HCEC 1CT (cell line): Measurements from ENCODE around the gene USB1.
A peak's percentile ranks its signal among the peaks of the same experiment; 100 is the strongest.

Experiments used
- DNase-seq: peaks from one replicate; pipeline ENCODE4 v3.0.0-alpha.2; 2017

The USB1 gene

DNA sequence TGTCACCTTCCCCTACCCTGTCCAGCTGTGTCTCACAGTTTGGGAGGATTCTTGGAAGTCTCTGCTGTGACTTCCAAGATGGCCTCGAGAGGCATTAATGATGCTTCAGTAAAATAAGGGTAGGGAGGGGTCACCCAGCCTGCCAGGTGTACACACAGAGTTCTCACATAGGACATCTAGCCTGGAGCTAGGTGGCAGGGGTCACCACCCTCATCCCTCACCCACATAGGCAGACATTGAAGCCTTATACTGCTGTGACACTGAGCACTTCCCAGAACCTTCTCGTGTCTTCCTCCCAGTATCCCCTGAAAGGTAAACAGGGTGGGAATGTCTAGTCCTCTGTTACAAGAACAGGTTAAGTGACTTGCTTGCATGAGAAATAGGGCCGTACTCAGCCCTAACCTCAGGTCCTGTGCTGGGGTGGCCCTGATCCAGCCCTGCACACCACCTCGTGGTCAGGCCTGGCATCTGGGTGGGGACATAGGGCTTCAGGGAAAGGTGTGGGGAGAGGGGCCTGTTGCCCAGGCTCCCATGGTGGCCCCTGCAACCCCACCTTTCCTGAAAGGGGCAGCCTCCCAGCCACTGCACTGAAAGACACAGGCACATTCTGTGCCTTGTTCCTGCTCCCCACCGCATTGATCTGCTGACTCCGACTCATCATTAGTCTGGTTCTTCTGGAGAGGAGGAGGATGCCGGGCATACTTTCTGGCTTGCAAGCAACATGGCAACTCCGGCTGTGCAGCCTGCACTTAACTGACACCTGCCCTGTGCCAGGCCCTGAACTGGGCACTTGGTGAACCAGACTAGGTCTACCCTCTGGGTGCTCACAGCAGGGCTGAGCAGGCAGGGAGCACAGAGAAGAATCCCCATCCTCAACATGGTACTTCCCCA lies 20.7 kb downstream of the USB1 start:
- peak; percentile 62 for DNase-seq

DNA sequence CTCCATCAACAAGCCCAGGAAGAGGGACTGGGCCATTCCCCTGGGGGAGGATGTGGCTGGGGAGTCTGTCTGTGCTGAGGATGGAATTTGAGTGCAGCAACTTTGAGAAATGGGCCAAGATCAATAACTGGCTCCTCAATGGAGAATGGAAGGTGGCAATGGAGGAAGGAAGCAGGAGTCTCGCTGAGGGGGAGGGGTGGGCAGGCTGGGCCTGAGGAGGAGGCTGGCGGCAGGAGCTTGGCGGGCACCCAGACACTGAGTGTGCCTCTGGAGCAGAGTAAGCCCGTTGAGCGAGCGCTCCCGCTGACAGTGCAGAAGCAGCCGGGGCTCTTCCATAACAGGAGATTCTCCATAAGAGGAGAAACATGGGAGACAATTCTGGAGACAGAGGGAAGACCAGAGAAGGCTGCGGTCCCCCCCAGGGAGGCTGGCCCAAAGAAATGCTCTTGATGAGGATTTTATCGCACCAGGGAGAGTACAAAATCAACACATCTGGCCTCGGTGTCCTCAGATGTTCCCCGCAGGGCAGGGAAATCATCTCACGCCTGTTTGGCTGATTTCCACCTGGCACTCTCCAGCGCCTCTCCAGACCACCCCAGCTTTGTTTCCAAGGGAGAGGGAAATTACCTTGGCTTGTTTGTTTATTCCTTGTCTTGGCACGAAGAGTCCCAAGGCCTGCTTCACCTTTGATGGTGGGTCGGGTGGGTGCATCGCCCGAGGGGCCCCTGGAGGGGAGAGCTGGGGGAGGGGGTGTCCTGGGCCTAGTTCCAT lies 21.6 kb downstream of the USB1 start:
- DNase-seq = peak; percentile 62

DNA sequence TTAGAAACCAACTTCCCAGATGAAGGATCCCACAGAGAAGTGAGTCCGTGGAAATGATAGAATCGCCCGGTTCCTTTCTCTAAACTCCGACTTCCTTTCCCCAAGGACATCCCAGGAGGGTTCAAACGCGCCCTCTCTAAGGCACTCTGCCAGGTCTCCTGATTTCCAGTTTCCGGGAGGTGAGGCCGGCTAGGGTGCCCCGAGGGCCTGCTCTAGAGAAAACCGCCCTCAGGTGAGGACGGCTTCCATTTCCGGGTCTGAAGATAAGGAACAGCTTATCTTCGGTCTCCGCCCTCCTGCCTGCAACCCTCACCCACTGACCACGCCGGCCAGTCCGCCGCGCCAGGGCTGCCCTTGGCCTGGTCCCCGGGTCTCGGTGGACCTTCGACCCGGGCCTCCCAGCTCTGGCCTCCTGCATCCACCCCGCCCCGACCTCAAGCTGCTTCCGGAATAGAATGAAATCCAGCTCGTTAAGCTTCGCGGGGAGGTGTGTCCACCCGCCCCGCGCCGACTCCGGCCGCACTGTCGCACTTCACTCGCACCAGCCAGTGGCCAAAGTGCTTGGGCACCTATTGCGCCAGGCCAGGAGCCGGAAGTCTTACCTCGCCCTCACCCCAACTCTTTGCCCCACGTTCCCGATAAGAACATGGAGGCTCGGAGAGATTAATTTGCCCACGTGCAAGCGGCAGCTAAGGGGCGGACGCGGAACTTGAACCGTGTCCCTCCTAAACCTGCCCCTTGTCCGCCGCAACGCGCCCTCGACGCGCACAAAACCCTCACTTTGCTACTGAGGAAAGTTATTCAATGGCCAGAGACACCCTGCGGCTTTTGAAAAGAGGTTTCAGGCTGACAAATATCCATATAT lies 23.5 kb downstream of the USB1 start:
- DNase-seq = no peak

DNA sequence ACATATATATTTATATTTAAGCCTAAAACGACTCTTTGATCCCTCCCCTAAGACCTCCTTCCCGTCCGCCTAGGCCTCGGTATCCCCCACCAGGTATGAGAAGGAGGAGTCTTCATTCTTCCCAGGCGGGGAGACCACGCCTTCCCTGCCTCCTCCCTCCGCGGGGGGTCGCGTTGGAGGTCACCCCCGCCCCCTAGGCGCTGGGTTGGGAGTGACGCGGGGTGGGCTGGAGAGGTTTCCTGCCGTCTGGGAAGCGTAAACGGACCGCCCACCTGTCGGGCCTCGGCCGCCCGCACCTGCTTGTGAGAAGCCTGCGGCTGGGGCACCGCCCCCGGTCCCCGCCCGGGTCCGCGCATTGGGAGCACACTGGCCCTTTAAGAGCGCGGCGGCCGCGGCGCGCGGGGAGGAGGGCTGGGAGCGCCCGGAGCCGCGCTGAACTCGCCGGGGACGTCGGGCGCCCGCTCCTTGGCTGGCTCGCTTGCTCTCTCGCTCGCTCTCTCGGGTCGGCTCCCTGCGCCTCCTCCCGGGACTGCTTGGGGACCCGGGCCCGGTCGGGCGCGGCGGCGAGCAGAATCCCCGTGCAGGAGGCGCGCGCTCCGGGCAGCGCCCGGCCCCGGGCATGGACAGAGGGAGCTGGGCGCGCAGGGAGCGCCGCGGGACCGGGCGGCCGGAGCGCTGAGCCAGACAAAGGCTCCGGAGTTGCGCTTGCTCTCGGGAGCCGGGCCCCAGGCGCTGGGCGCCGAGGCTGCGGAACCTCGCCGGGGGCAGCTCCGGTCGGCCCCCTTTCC lies 24.3 kb downstream of the USB1 start, which contains the start of gene MMP15:
Gene MMP15 (plus strand): TSS at position 404 of the 788 bp plus-strand sequence. CDS start 597 bp downstream, outside the sequence.
- peak; percentile 44 for DNase-seq

DNA sequence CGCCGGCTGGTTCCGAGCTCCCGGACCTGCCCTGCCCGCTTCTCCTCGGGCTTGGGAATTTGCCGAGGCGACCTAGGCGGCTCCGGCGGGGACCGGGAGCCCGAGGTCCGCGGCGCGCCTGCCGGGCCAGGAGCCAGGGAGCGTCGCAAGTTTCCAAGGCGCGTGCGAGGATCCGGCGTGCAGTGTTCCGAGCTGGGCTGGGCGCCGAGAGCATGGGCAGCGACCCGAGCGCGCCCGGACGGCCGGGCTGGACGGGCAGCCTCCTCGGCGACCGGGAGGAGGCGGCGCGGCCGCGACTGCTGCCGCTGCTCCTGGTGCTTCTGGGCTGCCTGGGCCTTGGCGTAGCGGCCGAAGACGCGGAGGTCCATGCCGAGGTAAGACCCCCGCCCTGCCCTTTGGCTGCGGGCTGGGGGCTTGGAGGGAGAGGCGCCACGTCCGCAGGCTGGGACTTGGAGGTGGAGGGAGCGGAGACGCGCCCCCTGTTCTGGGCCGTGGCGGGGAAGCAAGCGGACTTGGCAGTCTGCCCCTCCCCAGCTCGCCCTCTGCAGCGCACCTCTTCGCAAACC lies 25.0 kb downstream of the USB1 start:
- DNase-seq = peak; percentile 25

DNA sequence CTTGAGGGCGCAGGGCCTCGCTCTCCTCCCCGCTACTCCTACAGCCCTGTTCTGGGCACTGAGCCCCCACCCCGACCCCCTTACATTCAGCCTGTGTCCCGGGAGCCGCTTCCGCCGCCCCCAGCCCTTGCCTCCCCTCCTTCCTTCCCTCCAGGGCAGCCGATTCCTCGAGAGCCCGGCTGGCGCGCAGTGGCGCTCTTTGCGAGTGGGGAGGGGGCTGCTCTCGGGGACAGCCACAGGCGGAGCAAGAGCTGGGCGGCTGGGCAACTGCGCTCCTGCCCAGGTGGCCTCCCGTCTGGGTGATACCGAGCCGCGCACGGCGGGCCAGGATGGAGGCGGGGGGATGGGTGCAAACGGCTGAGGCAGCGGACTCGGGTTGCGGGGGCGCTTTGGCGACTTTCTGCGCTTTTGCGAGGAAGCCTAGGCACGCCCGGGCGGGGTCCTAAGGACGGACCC lies 25.5 kb downstream of the USB1 start:
- no peak for DNase-seq

DNA sequence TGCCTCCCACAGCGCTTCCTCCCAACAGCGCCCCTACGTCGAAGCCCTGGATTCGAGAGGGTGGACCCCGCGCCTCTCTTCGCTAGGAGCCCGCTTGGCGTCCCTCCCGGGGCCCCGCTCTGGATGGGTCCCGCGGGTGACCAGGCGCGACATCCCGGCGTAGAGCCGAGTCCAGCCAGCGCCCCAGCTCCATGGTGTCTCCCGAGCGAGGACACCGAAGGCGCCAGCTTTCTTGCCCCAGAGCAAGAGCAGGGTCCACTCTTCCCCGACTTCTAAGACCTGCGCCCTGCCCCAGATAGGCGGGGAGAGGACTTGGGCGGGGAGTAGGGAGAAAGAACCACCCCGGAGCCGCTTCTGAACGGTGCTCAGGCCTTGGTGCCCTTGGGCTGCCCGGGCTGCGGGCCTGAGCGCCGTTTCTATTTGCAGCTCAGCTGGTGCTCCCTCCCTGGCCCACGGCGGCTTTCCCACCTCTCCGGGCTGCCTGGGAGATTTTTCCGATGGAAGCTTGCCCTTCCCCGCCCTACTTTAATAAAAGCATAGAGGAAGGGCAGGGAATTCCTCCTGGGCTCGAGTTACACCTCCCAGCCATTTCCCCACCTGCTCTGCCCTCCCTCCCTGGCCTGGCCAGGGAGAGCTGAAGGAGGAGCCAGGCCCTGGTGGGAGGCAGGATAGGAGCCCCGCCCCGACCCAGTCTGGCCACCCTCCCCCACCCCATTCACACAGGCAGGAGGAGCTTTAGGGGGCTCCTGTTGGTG lies 26.1 kb downstream of the USB1 start:
- no peak for DNase-seq

DNA sequence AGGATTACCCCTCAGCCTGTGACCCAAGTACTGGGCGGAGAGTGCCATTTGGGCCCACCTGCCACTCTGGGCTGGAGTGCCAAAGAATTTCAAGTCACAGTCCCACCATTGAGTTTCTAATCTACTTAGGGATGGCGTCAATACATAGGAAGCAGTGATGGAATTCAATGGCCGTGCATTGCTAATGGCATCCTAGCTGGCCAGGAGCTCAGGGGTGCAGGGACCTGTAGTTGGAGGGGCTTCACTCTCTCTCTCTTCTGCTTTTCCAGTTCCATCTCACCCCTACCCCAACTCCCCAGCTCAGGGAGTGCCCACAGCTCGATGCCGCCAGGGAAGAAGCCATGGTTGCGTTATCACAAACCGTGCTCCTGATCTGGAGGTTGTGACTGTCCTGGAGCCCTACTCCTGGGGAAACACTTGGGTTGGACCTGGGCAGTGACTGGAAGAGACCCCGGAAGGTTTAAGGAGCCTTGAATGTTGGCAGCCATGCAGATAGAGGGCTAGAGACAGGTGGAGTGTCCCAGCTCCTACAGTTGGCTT lies 26.8 kb downstream of the USB1 start:
- DNase-seq = no peak

DNA sequence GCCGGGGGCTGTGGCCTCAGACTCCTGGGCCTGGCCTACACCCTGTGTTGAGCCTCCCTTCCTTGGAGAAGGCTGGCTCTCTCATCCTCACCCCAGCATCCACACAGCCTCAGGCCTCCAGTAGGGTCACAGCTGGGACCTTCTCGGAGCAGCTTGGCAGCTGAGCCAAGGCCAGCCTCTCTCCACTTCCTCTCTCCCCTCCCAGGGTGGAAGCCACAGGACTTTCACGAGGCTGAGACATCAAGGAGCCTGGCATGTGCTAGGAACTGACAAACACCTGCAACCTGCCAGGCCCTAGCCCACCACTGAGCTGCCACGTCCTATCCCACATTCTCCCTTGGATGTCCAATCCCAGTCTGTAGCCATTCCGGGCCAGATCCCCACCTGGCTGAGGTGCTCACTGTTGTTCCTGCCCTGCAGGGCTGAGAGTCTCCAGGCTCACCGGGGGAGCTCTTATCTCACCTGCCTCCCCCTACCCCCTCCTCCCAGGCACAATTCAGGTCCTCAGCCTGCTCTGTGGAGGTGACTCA lies 27.4 kb downstream of the USB1 start:
- no peak for DNase-seq

DNA sequence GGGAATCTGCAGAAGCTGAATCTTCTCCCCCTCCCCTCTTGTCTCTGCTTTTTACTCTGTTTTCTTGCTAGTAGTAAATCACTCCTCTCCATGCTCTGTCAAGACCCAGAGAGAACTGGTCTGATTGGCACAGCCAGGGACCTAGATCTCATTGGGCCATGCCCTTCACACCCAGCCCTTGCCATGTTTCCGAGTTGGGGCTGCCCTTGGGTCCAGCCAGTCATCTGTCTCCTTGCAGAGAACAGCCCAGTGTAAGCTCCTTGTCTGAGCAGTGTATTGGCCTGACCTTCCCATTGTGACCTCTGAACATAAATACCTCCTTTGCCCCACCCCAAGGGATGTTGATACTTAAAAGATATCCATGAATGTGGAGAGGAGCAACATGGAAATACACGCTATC lies 28.2 kb downstream of the USB1 start:
- DNase-seq = no peak

DNA sequence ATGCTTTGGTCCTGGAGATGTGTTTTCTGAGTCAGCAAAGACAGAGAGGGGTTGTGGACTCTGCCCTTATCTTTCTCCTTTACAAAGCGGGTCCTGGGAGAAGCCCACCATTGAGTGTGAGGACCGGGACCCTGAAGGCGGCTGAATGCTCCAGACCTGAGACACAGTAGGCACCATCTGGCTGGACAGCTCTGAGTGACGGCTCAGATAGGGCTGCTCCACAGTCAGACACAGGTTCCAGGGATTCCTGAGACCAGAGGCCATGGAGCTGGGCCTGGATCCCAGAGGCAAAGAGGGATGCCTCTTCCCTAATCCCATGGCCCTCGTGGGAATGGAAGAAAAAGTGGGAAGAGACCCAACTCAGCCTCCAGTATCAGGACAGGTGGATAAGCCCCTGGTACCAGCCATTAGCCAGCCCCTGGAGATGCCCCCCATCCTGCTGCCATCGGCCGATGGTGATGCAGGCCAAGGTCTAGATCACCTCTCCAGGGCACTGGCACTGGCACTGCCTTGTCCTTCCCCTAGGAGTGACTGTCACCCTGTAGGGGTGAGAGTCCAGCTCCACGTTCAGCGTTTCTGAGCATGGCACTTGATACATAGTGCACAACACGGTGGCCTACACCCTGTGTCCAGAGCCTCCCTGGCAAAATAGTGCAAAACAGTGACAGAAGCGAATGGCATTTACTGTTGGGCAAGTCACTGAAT lies 29.1 kb downstream of the USB1 start:
- no peak for DNase-seq

DNA sequence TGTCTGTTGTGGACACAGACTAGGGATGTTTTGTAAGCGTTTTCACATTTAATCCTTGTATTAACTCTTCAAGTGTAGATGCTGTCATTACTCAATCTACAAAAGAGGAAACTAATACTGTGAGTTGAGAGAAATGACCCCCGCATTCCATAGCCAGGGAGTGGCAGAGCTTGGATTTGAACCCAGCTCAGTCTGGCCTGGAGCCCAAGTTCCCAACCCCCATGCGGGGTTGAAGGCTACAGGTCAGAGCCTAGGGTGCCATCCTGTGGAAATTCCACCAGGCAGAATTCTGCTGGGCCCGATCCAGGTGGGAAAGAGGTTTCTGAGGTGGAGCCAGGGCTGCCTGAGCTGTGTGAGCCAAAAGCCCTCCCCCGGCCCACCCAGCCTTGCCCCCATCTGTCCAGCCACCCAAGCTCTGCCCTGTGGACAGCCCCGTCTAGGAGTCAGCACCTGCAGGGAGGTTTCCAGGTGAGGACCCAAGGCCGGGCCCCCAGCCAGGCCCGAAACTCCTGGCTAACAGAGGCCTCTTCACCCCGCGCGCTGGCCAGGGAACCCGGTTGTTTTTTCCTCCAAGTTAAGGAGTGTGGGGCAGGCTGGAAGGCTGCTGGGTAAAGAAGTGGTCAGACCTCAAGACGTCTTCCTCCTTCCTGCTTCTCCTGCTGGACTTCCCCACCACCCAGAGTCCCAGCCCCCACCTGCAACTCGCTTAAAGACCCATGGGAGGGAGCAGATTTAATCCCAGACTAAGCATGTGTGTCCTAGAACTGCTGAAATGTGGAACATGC lies 30.0 kb downstream of the USB1 start:
- no peak for DNase-seq

DNA sequence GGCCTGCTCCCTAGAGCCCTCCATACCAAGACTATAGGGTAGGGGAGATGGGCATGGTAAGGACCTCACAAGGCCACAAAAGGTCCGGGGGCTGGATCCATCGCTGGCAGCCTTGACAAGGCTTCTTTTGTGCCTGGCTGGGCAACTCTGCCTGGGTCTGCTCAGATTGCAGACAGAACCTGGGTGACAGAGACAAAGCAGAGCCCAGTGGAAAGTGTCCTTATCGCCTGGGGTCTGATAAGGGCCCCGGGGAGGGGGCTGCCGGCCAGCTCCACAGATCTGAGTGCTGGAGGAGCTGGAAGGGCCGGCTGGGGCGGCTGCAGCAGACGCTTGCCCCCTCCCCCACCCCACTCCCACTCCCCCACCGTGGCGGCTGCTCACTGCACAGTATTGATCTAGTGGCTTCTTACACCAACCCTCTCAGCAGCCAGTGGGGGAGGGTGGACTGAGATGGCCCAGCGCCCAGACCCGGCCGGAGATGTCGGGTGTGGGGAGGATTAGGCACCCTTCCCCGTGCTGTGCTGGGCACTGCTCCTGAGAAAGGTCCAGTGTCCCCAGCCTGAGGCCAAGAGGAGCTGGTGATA lies 31.6 kb downstream of the USB1 start:
- no peak for DNase-seq

DNA sequence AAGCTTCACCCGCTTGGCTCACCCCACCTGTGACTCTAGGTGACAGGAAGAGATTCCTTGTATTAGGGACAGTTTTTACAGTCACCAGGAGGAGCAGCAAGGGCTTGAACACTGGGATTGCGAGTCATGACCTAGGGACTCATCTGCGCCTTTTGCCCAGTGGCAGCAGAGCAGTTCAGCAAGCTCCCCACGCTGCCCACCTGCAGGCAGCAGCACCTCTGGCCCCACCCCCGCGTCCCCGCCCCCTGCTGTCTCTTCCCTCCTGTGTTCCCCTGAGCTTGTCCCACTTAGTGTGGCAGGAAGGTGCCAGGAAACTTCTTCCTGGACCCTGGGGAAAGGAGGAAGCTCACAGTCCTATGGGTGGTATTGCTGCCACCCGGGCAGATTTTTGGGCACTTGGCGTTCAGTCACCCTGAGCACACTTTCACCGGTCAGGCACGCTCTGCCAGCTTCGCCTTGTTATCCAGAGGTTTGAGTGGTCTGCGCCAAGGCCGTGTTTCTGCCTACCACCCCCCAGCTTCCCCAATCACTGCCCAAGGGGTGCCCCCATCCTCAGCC lies 33.0 kb downstream of the USB1 start:
- no peak for DNase-seq

DNA sequence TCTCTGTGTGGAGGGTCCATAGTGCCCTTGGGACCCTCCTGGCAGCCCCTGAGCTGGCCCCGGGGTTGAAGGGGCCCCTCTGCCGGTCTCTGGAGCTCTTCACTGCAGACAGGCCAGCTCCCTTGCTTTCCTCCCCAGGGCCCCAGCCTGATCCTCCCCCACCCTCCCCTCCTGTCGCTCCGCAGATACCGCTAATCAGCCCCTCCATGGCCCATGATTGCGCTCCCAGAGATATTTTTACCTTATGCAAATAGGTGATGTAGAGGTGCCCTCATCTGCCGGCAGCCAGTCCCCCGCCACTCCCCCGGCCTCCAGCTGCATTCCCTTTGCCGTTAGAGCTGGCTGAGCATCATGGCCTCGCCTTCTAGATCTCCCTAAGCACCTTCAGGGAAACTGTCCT lies 33.6 kb downstream of the USB1 start:
- DNase-seq = no peak

DNA sequence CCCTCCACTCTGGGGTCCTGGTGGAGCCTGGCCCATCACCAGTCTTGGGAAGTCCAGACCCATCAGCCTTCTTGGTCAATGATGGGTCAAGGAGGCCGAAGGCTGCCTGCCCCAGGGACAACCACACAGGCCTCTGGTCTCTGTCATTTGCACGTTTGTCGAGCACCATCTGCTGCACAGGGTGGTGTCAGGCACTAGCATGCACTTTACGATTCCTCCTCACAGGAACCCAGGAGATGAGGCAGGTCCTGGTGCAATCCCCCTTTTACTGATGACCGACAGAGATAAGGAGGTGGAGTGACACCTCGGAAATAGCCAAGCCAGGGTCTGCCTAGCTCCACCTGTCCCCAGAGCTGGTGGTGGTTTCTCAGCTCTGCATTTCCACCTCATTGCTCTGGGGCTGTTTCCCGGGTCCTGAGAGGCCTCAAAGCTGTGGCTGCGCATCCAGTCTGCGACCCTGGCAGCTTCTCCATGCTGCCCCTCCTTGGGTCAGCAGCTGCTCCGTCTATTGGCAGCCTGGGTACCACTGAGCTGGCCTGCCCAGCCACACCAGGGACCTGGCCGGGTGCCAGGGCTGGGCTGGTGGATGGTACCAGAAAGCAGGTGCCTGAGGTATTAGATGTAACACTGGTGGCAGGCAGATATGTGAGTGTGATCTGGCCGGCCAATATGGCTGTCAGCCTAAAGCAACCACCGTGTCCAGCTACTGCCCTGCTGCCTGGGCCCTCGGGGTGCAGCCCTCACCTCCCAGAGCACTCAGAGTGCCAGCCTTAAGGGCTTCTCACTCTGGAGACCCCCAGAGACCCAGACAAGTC lies 34.4 kb downstream of the USB1 start:
- DNase-seq = no peak

DNA sequence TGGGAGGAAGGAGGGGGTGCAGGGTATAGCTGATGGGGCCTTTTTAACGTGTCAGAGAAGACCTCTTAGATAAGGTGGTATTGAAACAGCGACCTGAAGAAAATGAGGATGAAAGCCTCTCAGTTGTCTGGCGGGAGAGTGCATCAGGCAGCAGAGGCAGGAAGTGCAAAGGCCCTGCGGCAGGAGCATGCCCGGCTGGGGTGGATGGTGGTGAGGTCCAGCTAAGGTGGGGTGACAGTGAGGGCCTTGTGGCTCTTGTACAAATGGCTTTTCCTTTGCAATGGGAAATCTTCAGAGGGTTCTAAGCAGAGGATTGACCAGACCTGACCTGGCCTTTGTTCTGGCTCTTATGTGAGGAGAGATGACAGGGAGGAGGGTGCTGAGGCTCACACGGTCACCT lies 35.7 kb downstream of the USB1 start:
- no peak for DNase-seq
